Liver (tissue), 9 donors: ENCODE data around the gene STRIP2. TPM values are rescaled to one million over a fixed set of nuclear protein-coding genes. Genes with fewer than 3 reads are reported as not detected.
A peak's percentile ranks its signal among the peaks of the same experiment; 100 is the strongest.

Source experiments
- DNase-seq: peaks from one replicate; pipeline ENCODE4 v3.0.0-alpha.2; 2017; ENCODE audit warnings: low spot score
- H3K27ac ChIP-seq, 2 donors: one replicate each; pipeline ENCODE4 v1.7.0; 2013; ENCODE audit warnings: inconsistent platforms in 2 of 2, low read length in 2 of 2, control low read depth in 1 of 2, low read depth in 1 of 2, mild to moderate bottlenecking in 1 of 2
- H3K27me3 ChIP-seq, 4 donors: one replicate each; pipeline versions ENCODE4 v1.6.1 to v1.7.0; 2013; ENCODE audit warnings: low read length in 3 of 4, inconsistent platforms in 1 of 4, mild to moderate bottlenecking in 1 of 4, moderate library complexity in 1 of 4; ENCODE audit not compliant: control insufficient read depth in 4 of 4, insufficient read depth in 4 of 4
- H3K36me3 ChIP-seq, 4 donors: one replicate each; pipeline versions ENCODE4 v1.6.1 to v1.7.0; 2013; ENCODE audit warnings: low read length in 3 of 4, mild to moderate bottlenecking in 3 of 4, low read depth in 1 of 4, moderate library complexity in 1 of 4; ENCODE audit not compliant: control insufficient read depth in 4 of 4, insufficient read depth in 3 of 4
- H3K4me1 ChIP-seq, 4 donors: one replicate each; pipeline versions ENCODE4 v1.6.1 to v1.7.0; 2013; ENCODE audit warnings: low read length in 3 of 4, mild to moderate bottlenecking in 3 of 4, moderate library complexity in 1 of 4; ENCODE audit not compliant: control insufficient read depth in 4 of 4, insufficient read depth in 4 of 4
- H3K4me3 ChIP-seq, 3 donors: one replicate each; pipeline versions ENCODE4 v1.6.1 to v1.7.0; 2013; ENCODE audit warnings: low read length in 3 of 3, control low read depth in 1 of 3, low read depth in 1 of 3, mild to moderate bottlenecking in 1 of 3
- H3K9ac ChIP-seq, 2 donors: one replicate each; pipeline ENCODE4 v1.7.0; 2013; ENCODE audit warnings: low read length in 2 of 2, mild to moderate bottlenecking in 2 of 2, moderate library complexity in 2 of 2, control low read depth in 1 of 2, low read depth in 1 of 2
- H3K9me3 ChIP-seq, 4 donors: one replicate each; pipeline versions ENCODE4 v1.6.1 to v1.7.0; 2013; ENCODE audit warnings: low read length in 3 of 4; ENCODE audit not compliant: control insufficient read depth in 4 of 4
- ATF3 ChIP-seq: IDR thresholded peaks from 2 replicates; pipeline ENCODE4 v1.6.1; 2016; ENCODE audit warnings: antibody characterized with exemption
- EGR1 ChIP-seq, 2 donors: IDR thresholded peaks; 2 replicates each; pipeline ENCODE4 v1.6.1; 2016 to 2018; ENCODE audit warnings: antibody characterized with exemption in 2 of 2, low read depth in 2 of 2
- FOXA1 ChIP-seq: IDR thresholded peaks from 2 replicates; pipeline ENCODE4 v1.6.1; 2016; ENCODE audit warnings: antibody characterized with exemption
- FOXA2 ChIP-seq: IDR thresholded peaks from 2 replicates; pipeline ENCODE4 v1.6.1; 2016; ENCODE audit warnings: antibody characterized with exemption
- GABPA ChIP-seq, 2 donors: IDR thresholded peaks in 1 of 2; conservative IDR thresholded peaks in 1 of 2; 2 replicates each; pipeline ENCODE4 v1.6.1; 2016; ENCODE audit warnings: antibody characterized with exemption in 2 of 2, mild to moderate bottlenecking in 1 of 2, moderate library complexity in 1 of 2
- HNF4G ChIP-seq: IDR thresholded peaks from 2 replicates; pipeline ENCODE4 v1.6.1; 2016; ENCODE audit warnings: antibody characterized with exemption
- JUND ChIP-seq, 2 donors: IDR thresholded peaks; 2 replicates each; pipeline ENCODE4 v1.6.1; 2016; ENCODE audit warnings: antibody characterized with exemption in 2 of 2
- NR2F2 ChIP-seq: IDR thresholded peaks from 2 replicates; pipeline ENCODE4 v1.6.1; 2016; ENCODE audit warnings: antibody characterized with exemption
- REST ChIP-seq: IDR thresholded peaks from 2 replicates; pipeline ENCODE4 v1.6.1; 2016; ENCODE audit warnings: antibody characterized with exemption, mild to moderate bottlenecking
- RXRA ChIP-seq, 2 donors: IDR thresholded peaks; 2 replicates each; pipeline ENCODE4 v1.6.1; 2017 to 2018; ENCODE audit warnings: antibody characterized with exemption in 2 of 2, mild to moderate bottlenecking in 1 of 2
- SP1 ChIP-seq: IDR thresholded peaks from 2 replicates; pipeline ENCODE4 v1.6.1; 2018; ENCODE audit warnings: antibody characterized with exemption, mild to moderate bottlenecking
- TAF1 ChIP-seq: conservative IDR thresholded peaks from 2 replicates; pipeline ENCODE4 v1.6.1; 2016; ENCODE audit warnings: antibody characterized with exemption, mild to moderate bottlenecking
- YY1 ChIP-seq: IDR thresholded peaks from 2 replicates; pipeline ENCODE4 v1.6.1; 2016; ENCODE audit warnings: antibody characterized with exemption, mild to moderate bottlenecking
- WGBS: extraction: QIAGEN DNeasy Blood & Tissue Kit; methylation state at CpG from one replicate; pipeline ENCODE4 v1.1.7; 2013; 5-methylcytosine and 5-hydroxymethylcytosine counted together
- polyA plus RNA-seq, 2 donors: library from polyadenylated mRNA; stranded (reverse) in 1 of 2; unstranded in 1 of 2; fragments of 200-250 nt in 1 of 2; fragments of >200 nt in 1 of 2; fragmentation: Nextera tagmentation in 1 of 2; extraction: Ambion mirVana in 1 of 2; gene quantifications; one replicate each; pipeline versions ENCODE4 v1.2.1 to v1.2.3, GENCODE V29; 2013 to 2015
- total RNA-seq, 2 donors: library from RNA; depleted of rRNA; stranded (reverse); fragments of >200 nt; gene quantifications; one replicate each; pipeline ENCODE4 v1.2.3, GENCODE V29; 2014
- TF ChIP-seq, protein P1 (sequence below): IDR thresholded peaks from 2 replicates; pipeline ENCODE4 v1.6.1; 2016; ENCODE audit warnings: antibody characterized with exemption
- donor health status: healthy.
- donor health status: healthy.
- donor health status: healthy.
- donor health status: healthy.
- donor health status: healthy.

The STRIP2 gene
- total and polyA plus RNA-seq, 4 donors, result 0.18 to 4.8 (median 0.35) TPM

- TF ChIP-seq GABPA (IDR thresholded peaks at IDR 0.05 in 1 of 2, conservative IDR thresholded peaks at IDR 0.05 in 1 of 2) (no peak), JUND (IDR thresholded peaks at IDR 0.05) (no peak)
These were observed 67.8 kb downstream of the STRIP2 start, which contains the start of gene SMKR1 (continued) for GRCh38 chr7:129501760-129502707.

GRCh38 chr7:129502708-129503685 is 68.8 kb downstream of the STRIP2 start:
- 14% methylated on average over 58 of the region's 58 CpGs for WGBS
- Histone ChIP-seq H3K9me3 (no peaks in the 10 kb centered on the region), H3K27ac (no peak overlapping the region), H3K9ac (no peak overlapping the region), H3K4me3 (peak overlapping the region in 2 of 3 donors; percentile 56 to 66), H3K27me3 (no peaks in the 10 kb centered on the region), H3K36me3 (no peaks in the 10 kb centered on the region), H3K4me1 (peaks cover 4 to 15% (median 9%) of the 10 kb centered on the region in 4 donors)
- no peak for DNase-seq
- no peak for TF ChIP-seq REST
- no peak for TF ChIP-seq GABPA (IDR thresholded peaks at IDR 0.05 in 1 of 2, conservative IDR thresholded peaks at IDR 0.05 in 1 of 2)
- no peak for TF ChIP-seq SP1
- TF ChIP-seq ATF3, result no peak
- TF ChIP-seq RXRA (IDR thresholded peaks at IDR 0.05), result no peak
- no peak for TF ChIP-seq EGR1 (IDR thresholded peaks at IDR 0.05; ENCODE audit: low read depth in 2 of 2)
- TF ChIP-seq FOXA1, result no peak
- TF ChIP-seq JUND (IDR thresholded peaks at IDR 0.05), result no peak
- no peak for TF ChIP-seq NR2F2
- no peak for TF ChIP-seq HNF4G
- no peak for TF ChIP-seq TAF1
- no peak for TF ChIP-seq FOXA2
- TF ChIP-seq YY1, result no peak
- TF ChIP-seq, protein P1, sequence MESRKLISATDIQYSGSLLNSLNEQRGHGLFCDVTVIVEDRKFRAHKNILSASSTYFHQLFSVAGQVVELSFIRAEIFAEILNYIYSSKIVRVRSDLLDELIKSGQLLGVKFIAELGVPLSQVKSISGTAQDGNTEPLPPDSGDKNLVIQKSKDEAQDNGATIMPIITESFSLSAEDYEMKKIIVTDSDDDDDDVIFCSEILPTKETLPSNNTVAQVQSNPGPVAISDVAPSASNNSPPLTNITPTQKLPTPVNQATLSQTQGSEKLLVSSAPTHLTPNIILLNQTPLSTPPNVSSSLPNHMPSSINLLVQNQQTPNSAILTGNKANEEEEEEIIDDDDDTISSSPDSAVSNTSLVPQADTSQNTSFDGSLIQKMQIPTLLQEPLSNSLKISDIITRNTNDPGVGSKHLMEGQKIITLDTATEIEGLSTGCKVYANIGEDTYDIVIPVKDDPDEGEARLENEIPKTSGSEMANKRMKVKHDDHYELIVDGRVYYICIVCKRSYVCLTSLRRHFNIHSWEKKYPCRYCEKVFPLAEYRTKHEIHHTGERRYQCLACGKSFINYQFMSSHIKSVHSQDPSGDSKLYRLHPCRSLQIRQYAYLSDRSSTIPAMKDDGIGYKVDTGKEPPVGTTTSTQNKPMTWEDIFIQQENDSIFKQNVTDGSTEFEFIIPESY, result no peak
